Ovary (tissue), 3 donors: ENCODE results near the gene ADAM33.

Experiments
- EP300 ChIP-seq: sonication (generic); formaldehyde crosslinking; IDR thresholded peaks from one replicate; pipeline ENCODE4 v1.6.1; 2017; ENCODE audit warnings: antibody characterized with exemption
- TF ChIP-seq, protein P1 (sequence below), 3 donors: fragments of 450-650 bp in 2 of 3; fragments of 200-600 bp in 1 of 3; IDR thresholded peaks; one replicate each; pipeline versions ENCODE4 v1.5.1 to v1.8.0; 2016 to 2022; ENCODE audit warnings: antibody characterized with exemption in 3 of 3, mild to moderate bottlenecking in 1 of 3
- donor health status: DM: no; HTN: no; CAD: no.

GRCh38 chr20:3622406-3622805, 59.4 kb downstream of the ADAM33 start:
- TF ChIP-seq, protein P1, sequence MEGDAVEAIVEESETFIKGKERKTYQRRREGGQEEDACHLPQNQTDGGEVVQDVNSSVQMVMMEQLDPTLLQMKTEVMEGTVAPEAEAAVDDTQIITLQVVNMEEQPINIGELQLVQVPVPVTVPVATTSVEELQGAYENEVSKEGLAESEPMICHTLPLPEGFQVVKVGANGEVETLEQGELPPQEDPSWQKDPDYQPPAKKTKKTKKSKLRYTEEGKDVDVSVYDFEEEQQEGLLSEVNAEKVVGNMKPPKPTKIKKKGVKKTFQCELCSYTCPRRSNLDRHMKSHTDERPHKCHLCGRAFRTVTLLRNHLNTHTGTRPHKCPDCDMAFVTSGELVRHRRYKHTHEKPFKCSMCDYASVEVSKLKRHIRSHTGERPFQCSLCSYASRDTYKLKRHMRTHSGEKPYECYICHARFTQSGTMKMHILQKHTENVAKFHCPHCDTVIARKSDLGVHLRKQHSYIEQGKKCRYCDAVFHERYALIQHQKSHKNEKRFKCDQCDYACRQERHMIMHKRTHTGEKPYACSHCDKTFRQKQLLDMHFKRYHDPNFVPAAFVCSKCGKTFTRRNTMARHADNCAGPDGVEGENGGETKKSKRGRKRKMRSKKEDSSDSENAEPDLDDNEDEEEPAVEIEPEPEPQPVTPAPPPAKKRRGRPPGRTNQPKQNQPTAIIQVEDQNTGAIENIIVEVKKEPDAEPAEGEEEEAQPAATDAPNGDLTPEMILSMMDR (IDR thresholded peaks at IDR 0.05): no peak
- TF ChIP-seq EP300: no peak
